GM19239 (cell line): ENCODE data around the gene SNX22.

ENCODE experiments used
- DNase-seq: peaks from one replicate; pipeline ENCODE4 v3.0.0; 2011; ENCODE audit warnings: low spot score; ENCODE audit not compliant: insufficient read length
- FAIRE-seq: peaks from 2 replicates; lab custom pipeline; 2011; peaks lifted over from hg19 to GRCh38; lab: Jason Lieb, UNC

Gene SNX22

GRCh38 chr15:64187396-64188191 is 36.1 kb downstream of the SNX22 start:
- FAIRE-seq (no peak), DNase-seq (no peak)

GRCh38 chr15:64191971-64192830 is 40.7 kb downstream of the SNX22 start:
- DNase-seq (no peak), FAIRE-seq (no peak)

- DNase-seq = no peak
- FAIRE-seq = no peak
Measured at GRCh38 chr15:64193971-64194370, 42.4 kb downstream of the SNX22 start.

GRCh38 chr15:64197425-64197824 is 45.9 kb downstream of the SNX22 start:
- DNase-seq = no peak
- no peak for FAIRE-seq

- FAIRE-seq (no peak), DNase-seq (no peak)
Measured at GRCh38 chr15:64205202-64205601, 53.7 kb downstream of the SNX22 start.
